Right lobe of liver (tissue), 6 donors: ENCODE results near the gene UGT1A4. TPM values are rescaled to one million over a fixed set of nuclear protein-coding genes. Genes with fewer than 3 reads are reported as not detected.

Experiments used
- ATAC-seq, 4 donors: fragments of 200-7000 bp; cut with Tn5 transposase; one replicate each; pipeline ENCODE4 v1.9.1; 2020; ENCODE audit warnings: mild to moderate bottlenecking in 4 of 4, moderate library complexity in 4 of 4
- DNase-seq, 3 donors: peaks; one replicate each; pipeline ENCODE4 v3.0.0-alpha.2; 2020
- H3K27ac ChIP-seq, 3 donors: fragments of 200-600 bp; one replicate each; pipeline ENCODE4 v1.8.0; 2022
- H3K27me3 ChIP-seq, 2 donors: fragments of 200-600 bp; one replicate each; pipeline ENCODE4 v1.8.0; 2022
- H3K36me3 ChIP-seq, 4 donors: fragments of 200-600 bp; sonication (generic) in 1 of 4; one replicate each; pipeline versions ENCODE4 v1.5.1 to v1.8.0; 2017 to 2022; ENCODE audit warnings: control low read depth in 1 of 4
- H3K4me1 ChIP-seq, 4 donors: fragments of 200-600 bp; sonication (generic) in 1 of 4; one replicate each; pipeline versions ENCODE4 v1.5.1 to v1.8.0; 2017 to 2022; ENCODE audit warnings: control low read depth in 1 of 4
- H3K4me3 ChIP-seq, 3 donors: fragments of 200-600 bp; one replicate each; pipeline ENCODE4 v1.8.0; 2022
- H3K9me3 ChIP-seq, 4 donors: fragments of 200-600 bp; sonication (generic) in 1 of 4; one replicate each; pipeline versions ENCODE4 v1.5.1 to v1.8.0; 2017 to 2022; ENCODE audit warnings: control low read depth in 1 of 4
- POLR2A ChIP-seq: fragments of 450-650 bp; IDR thresholded peaks from one replicate; pipeline ENCODE4 v1.6.1; 2017; ENCODE audit warnings: antibody characterized with exemption, mild to moderate bottlenecking
- WGBS: methylation state at CpG from one replicate; pipeline ENCODE4 v1.1.6; 2018; ENCODE audit warnings: low coverage, low lambda C conversion rate; ENCODE audit not compliant: insufficient coverage; ENCODE audit errors: missing lambda C conversion rate; 5-methylcytosine and 5-hydroxymethylcytosine counted together
- intact Hi-C, 2 donors: fragments of 100-400 bp; cut with DNase I; formaldehyde crosslinking; loops; one replicate each; pipeline versions ENCODE4 v1.11.2 to v1.14.1; 2022
- total RNA-seq, 6 experiments: library from RNA; depleted of rRNA in 2 of 6; stranded (reverse); fragments of >200 nt in 2 of 6; fragmentation: NEBNext Ultra II Directional in 3 of 6; extraction: Animal tissue kit (Norgen Biotek cat#: 25700) in 3 of 6; gene quantifications; one replicate each; pipeline versions ENCODE4 v1.1.0 to v1.2.4, GENCODE V29; 2016 to 2023
- TF ChIP-seq, protein P1 (sequence below), 4 donors: fragments of 200-600 bp in 3 of 4; fragments of 450-650 bp in 1 of 4; IDR thresholded peaks; one replicate each; pipeline versions ENCODE4 v1.5.1 to v1.8.0; 2016 to 2022; ENCODE audit warnings: antibody characterized with exemption in 4 of 4, mild to moderate bottlenecking in 2 of 4
- donor health status: DM: no; HTN: yes; CAD: no.
- donor health status: DM: no; HTN: no; CAD: no.
- donor health status: DM: no; HTN: no; CAD: no.
- donor health status: DM: no; HTN: yes; CAD: no.
- donor health status: DM: no; HTN: yes; CAD: no.

Gene UGT1A4
- total RNA-seq, 6 experiments from 2014 or later = 98.7 to 1,011 (median 214) TPM

DNA sequence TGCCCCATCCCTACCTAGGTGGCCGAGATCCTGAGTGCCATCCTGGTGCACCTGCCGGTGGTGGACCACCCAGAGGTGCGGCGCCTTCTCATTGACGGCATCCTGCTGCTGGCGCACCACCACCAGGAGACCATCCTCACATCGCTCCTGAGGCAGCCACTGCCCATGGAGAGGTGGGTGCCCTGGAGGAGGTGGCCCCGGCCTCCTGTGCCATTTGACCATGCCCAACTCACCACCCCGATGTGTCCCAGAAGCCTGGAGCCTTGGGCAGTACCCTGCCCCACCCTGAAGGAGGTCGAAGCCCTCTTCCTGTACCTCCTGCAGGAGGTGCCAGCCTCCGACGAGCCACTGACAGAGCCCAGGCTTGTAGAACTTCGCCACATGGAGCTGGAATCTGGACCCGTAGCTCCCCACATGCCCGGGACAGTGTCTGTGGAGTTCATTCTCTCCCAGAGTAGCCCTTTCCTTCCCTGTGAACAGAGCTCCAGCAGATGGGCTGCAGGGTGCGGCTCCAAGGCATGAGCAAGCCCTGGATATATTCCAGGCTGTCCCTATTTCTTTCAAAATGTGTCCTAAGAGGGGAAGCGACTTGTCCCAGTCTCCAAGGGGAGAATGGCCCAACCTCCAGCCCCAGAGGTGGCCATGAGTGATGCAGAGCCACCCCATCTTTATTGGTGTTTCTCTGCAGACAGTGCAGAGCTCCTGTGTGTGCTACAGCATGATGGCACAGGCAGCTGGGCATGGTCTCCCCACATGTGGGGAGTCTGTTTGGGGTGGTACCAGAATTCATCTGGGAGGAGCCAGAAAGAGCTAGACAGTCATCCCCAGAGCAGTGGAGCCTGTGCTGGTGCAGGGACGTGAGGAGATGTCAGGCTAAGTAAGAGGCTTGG is 101.6 kb downstream of the UGT1A4 start:
- H3K27me3 ChIP-seq = no peaks in the 10 kb centered on the region
- no peaks in the 10 kb centered on the region for H3K36me3 ChIP-seq
- peaks cover 0 to 35% (median 7%) of the 10 kb centered on the region in 4 donors for H3K4me1 ChIP-seq
- peak in 1 of 3 donors; percentile 42 for DNase-seq
- intact Hi-C loops = no loop called here
- no peak overlapping the region for H3K27ac ChIP-seq
- WGBS = 46% methylated on average over 3 of the region's 18 CpGs
- no peak overlapping the region for H3K4me3 ChIP-seq
- no peak for ATAC-seq
- TF ChIP-seq, protein P1, sequence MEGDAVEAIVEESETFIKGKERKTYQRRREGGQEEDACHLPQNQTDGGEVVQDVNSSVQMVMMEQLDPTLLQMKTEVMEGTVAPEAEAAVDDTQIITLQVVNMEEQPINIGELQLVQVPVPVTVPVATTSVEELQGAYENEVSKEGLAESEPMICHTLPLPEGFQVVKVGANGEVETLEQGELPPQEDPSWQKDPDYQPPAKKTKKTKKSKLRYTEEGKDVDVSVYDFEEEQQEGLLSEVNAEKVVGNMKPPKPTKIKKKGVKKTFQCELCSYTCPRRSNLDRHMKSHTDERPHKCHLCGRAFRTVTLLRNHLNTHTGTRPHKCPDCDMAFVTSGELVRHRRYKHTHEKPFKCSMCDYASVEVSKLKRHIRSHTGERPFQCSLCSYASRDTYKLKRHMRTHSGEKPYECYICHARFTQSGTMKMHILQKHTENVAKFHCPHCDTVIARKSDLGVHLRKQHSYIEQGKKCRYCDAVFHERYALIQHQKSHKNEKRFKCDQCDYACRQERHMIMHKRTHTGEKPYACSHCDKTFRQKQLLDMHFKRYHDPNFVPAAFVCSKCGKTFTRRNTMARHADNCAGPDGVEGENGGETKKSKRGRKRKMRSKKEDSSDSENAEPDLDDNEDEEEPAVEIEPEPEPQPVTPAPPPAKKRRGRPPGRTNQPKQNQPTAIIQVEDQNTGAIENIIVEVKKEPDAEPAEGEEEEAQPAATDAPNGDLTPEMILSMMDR (IDR thresholded peaks at IDR 0.05) = no peak
- TF ChIP-seq POLR2A = no peak
- H3K9me3 ChIP-seq = no peaks in the 10 kb centered on the region

DNA sequence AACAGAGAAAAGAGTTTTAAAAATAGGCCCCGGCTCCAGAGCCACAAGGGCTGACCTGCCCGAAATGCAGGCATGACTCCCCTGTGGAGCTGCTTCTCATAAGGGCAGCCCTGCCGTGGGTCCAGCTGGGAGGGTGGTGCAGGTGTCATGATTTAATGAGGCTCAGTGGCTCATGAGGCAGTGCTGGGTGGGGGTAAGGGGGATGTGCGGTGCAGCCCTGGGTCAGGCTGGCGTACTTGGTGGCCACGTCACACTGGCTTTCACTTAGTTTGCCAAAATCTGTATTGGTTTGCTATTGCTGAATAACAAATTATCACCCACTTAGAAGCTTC is 102.2 kb downstream of the UGT1A4 start:
- DNase-seq (peak in 1 of 3 donors; percentile 18), ATAC-seq (no peak)
- no peak overlapping the region for H3K4me3 ChIP-seq
- no peaks in the 10 kb centered on the region for H3K36me3 ChIP-seq
- H3K27ac ChIP-seq = no peak overlapping the region
- WGBS = 68% methylated on average over 4 of the region's 6 CpGs
- H3K4me1 ChIP-seq = peaks cover 0 to 35% (median 7%) of the 10 kb centered on the region in 4 donors
- no peaks in the 10 kb centered on the region for H3K9me3 ChIP-seq
- H3K27me3 ChIP-seq = no peaks in the 10 kb centered on the region
- intact Hi-C loops = no loop called here
- TF ChIP-seq, protein P1 (IDR thresholded peaks at IDR 0.05) = no peak
- no peak for TF ChIP-seq POLR2A

DNA sequence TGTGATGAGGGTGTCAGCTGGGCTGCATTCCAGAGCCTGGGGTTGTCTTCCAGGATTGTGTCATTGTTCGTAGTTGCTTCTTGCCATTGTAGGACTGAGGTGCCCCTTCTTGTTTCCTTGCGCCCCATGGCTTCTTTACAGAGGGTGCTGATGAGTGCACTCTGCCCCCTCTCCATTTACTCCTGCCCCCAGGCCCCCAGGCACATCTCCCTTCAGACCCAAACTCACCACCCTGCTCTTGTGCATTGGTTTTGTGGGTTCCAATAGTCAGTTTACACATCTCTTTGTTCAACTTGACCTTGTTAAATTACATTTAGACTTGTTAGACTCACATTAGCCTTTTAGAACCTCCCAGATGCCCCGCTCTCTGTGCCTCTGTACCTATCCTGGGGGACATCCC is 102.7 kb downstream of the UGT1A4 start:
- Histone ChIP-seq H3K4me3 (no peak overlapping the region), H3K36me3 (no peaks in the 10 kb centered on the region), H3K9me3 (no peaks in the 10 kb centered on the region), H3K27ac (peak overlapping the region in 1 of 3 donors; percentile 60), H3K27me3 (no peaks in the 10 kb centered on the region), H3K4me1 (peaks cover 0 to 35% (median 7%) of the 10 kb centered on the region in 4 donors)
- no peak for TF ChIP-seq POLR2A
- TF ChIP-seq, protein P1 (IDR thresholded peaks at IDR 0.05) = no peak
- 81% methylated on average over 2 of the region's 3 CpGs for WGBS
- intact Hi-C loops = no loop called here
- peak in 1 of 3 donors; percentile 17 for DNase-seq
- no peak for ATAC-seq

DNA sequence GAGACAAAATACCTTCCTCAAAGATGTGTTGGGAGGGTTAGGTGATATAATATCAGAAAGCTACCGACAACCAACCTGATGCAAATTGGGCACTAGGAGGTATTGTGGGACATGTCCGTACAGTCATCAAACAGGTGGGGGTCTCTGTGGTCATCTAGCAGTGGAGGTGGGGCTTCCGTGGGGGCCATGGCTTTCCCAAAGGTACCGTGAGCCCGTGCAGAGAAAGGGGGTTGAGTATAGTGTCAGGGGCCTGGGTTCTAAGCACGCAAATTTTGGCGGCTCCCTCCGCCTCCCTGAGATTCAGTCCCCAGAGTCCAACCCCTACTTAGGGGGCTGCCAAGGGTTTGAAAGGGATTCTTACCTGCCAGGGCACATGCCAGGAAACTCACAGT is 103.2 kb downstream of the UGT1A4 start:
- WGBS = 19% methylated on average over 4 of the region's 8 CpGs
- no peak overlapping the region for H3K4me3 ChIP-seq
- DNase-seq (no peak), ATAC-seq (no peak)
- peak overlapping the region in 1 of 3 donors; percentile 60 for H3K27ac ChIP-seq
- H3K36me3 ChIP-seq = no peaks in the 10 kb centered on the region
- peaks cover 0 to 35% (median 7%) of the 10 kb centered on the region in 4 donors for H3K4me1 ChIP-seq
- intact Hi-C loops = no loop called here
- no peaks in the 10 kb centered on the region for H3K27me3 ChIP-seq
- no peak for TF ChIP-seq POLR2A
- TF ChIP-seq, protein P1 (IDR thresholded peaks at IDR 0.05) = no peak
- H3K9me3 ChIP-seq = no peaks in the 10 kb centered on the region
